Stimulated activated CD4-positive, alpha-beta T cell treated with anti-CD3 and anti-CD28 coated beads, TNF-alpha, amount 100 ng/mL, for 1 hour (primary cell): Measurements from ENCODE around the gene CNGB1.

Experiments used
- DNase-seq, 3 donors: peaks; one replicate each; pipeline ENCODE4 v3.0.0-alpha.2; 2020; ENCODE audit warnings: low read depth in 3 of 3, low spot score in 1 of 3

The CNGB1 gene

DNA sequence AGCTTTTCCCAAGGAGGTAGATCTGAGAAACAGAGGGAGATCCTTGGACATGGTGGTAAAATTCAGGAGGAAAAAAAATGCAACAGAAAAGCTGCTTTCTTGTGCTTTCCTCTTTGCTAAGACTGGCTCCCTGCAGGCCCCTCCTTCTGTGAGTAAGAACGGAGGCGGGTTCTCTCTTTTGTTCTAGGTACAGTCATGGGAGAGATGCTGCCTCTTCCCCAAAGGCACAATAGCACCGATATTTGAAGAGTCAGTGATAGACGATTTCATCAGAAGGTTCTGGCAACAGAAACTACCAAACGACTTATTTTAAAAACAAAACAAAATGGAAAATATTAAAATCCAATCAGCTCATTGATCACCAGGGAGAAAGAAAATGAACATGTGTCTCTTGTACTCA lies 136.0 kb downstream of the CNGB1 start:
- DNase-seq = no peak
